ENCODE measurements around the gene ZNF92. TPM values are rescaled to one million over a fixed set of nuclear protein-coding genes. Genes with fewer than 3 reads are reported as not detected.
"Not testable (repeated sequence)": the region's sequence is repeated elsewhere in the genome, so short reads cannot be mapped to it uniquely, and the experiment has no call there.

The ZNF92 gene
- total RNA-seq, 4 donors from 2014 or later = 12.2 to 16.4 (median 14.6) TPM

DNA sequence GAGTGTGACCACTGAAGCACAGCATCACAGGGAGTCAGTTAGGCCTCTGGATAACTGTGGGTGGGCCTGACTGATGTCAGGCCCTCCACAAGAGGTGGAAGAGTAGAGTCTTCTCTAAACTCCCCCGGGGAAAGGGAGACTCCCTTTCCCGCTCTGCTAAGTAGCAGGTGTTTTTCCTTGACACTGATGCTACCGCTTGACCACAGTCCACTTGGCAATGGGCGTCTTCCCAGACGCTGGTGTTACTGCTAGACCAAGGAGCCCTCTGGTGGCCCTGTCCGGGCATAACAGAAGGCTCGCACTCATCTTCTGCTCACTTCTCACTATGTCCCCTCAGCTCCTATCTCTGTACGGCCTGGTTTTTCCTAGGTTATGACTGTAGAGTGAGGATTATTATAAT, 73.4 kb downstream of the ZNF92 start:
- intact Hi-C loops (cut with DNase I); H3K4me1 ChIP-seq; H3K4me3 ChIP-seq (replicated peaks in 1 of 3); H3K36me3 ChIP-seq; H3K9me3 ChIP-seq; H3K27ac ChIP-seq; H3K27me3 ChIP-seq: not testable (repeated sequence)
- 71 to 84% methylated on average over 8 of the region's 8 CpGs for WGBS, 2 donors
- DNase-seq = peak; percentile 5 to 6
- TF ChIP-seq, protein P1, sequence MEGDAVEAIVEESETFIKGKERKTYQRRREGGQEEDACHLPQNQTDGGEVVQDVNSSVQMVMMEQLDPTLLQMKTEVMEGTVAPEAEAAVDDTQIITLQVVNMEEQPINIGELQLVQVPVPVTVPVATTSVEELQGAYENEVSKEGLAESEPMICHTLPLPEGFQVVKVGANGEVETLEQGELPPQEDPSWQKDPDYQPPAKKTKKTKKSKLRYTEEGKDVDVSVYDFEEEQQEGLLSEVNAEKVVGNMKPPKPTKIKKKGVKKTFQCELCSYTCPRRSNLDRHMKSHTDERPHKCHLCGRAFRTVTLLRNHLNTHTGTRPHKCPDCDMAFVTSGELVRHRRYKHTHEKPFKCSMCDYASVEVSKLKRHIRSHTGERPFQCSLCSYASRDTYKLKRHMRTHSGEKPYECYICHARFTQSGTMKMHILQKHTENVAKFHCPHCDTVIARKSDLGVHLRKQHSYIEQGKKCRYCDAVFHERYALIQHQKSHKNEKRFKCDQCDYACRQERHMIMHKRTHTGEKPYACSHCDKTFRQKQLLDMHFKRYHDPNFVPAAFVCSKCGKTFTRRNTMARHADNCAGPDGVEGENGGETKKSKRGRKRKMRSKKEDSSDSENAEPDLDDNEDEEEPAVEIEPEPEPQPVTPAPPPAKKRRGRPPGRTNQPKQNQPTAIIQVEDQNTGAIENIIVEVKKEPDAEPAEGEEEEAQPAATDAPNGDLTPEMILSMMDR (IDR thresholded peaks at IDR 0.05) = peak in 1 of 6 experiments; percentile 8

DNA sequence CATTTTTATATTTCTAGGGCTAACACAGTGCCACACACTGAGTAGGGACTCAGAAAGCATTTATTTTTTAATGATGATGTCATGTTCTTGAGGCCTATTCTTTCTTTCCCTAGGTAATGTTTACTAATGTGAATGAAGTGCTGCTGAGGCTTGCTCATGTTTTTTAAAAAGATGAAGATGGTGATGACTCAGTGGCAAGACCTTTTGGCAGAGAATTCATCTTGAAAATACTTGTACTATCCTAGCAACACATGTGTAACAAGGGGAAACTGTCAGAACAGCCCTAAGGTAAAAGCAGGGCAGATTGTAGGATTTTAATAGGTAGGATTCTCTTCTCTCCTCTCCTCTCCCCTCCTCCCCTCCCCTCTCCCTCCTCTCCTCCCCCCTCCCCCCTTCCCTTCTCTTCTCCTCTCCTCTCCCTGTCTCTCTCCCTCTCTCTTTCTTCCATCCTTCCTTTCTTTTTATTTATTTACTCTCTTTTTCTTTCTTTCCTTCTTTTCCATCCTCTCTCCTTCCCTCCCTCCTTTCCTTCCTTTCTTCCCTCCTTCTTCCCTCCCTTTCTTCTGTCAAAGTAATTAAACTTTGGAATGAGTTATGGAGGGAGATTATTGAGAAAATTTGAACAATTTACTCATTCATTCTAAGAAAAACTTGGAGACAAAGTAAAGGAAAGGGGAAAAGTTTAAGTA, 75.3 kb downstream of the ZNF92 start:
- Histone ChIP-seq H3K36me3 (no peaks in the 10 kb centered on the region), H3K4me1 (no peaks in the 10 kb centered on the region), H3K4me3 (replicated peaks in 1 of 3) (no peak overlapping the region), H3K27me3 (no peaks in the 10 kb centered on the region), H3K9me3 (no peaks in the 10 kb centered on the region), H3K27ac (no peak overlapping the region)
- intact Hi-C loops (cut with DNase I) = no loop called here
- TF ChIP-seq, protein P1 (IDR thresholded peaks at IDR 0.05) = no peak
- no peak for TF ChIP-seq POLR2A (IDR thresholded peaks at IDR 0.05)
- DNase-seq = no peak

DNA sequence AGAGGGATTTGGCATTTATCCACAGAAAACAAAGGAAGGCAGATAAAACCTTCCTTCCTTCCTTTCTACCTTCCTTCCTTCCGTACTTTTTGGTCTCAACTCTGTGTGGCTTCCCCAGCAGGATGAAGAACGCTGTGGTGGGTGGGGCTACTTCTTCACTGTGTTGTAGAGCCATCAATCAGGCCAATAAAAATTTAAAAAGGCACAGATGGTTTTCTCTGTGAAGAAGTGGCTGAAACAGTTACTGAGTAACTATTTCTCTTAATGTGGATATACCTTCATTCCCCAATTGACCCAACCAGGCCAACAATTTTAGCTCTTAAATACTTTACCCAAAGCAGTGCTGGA, 75.8 kb downstream of the ZNF92 start:
- intact Hi-C loops (cut with DNase I) = no loop called here
- no peak for TF ChIP-seq POLR2A (IDR thresholded peaks at IDR 0.05)
- TF ChIP-seq, protein P1 (IDR thresholded peaks at IDR 0.05) = no peak
- H3K9me3 ChIP-seq = no peaks in the 10 kb centered on the region
- H3K27me3 ChIP-seq = no peaks in the 10 kb centered on the region
- no peak overlapping the region for H3K4me3 ChIP-seq (replicated peaks in 1 of 3)
- H3K27ac ChIP-seq = no peak overlapping the region
- WGBS, 2 donors = 49 to 54% methylated on average over 2 of the region's 2 CpGs
- H3K4me1 ChIP-seq = no peaks in the 10 kb centered on the region
- DNase-seq = no peak
- H3K36me3 ChIP-seq = no peaks in the 10 kb centered on the region
